ENCODE measurements around the gene SUGP2. TPM values are rescaled to one million over a fixed set of nuclear protein-coding genes. Genes with fewer than 3 reads are reported as not detected.
A peak's percentile ranks its signal among the peaks of the same experiment; 100 is the strongest.

SUGP2 gene
- total and polyA plus RNA-seq, 2 of the 13 experiments (the other 11 are each of a cell fraction or from before 2014, with no cell fraction given), result 40.6 to 57.7 TPM

GRCh38 chr19:18966307-18966706 is 67.0 kb downstream of the SUGP2 start:
- H3K36me3 ChIP-seq (replicated peaks in 1 of 2; ENCODE audit: control insufficient read depth in 1 of 2, insufficient read depth in 2 of 2, low read length in 2 of 2), result no peaks in the 10 kb centered on the region
- no peak overlapping the region for H3K9ac ChIP-seq (ENCODE audit: insufficient read depth, low read depth, low read length)
- intact Hi-C loops (cut with micrococcal nuclease; ENCODE audit: unreplicated experiment), result no loop called here
- WGBS (ENCODE audit: low lambda C conversion rate), result 16% methylated on average over 4 of the region's 4 CpGs
- H3K9me3 ChIP-seq (ENCODE audit: low read length), result no peaks in the 10 kb centered on the region
- no TSS peak for BruUV-seq (replicated peaks)
- no peak overlapping the region for H3K4me2 ChIP-seq (ENCODE audit: low read depth, low read length)
- no peaks in the 10 kb centered on the region for H4K20me1 ChIP-seq (ENCODE audit: insufficient read depth, low read length)
- in situ Hi-C loops (cut with HindIII; ENCODE audit: extremely low pct_ligation_motif_present, low pct_unique_long_range_greater_than_20kb), result no loop called here
- H3K27ac ChIP-seq (ENCODE audit: extremely low read length, insufficient read depth, low read length), result no peak overlapping the region
- CTCF ChIA-PET (ENCODE audit: low intra/inter-chr PET ratio, low total read pairs), result no interaction called here
- no peak overlapping the region for H3K4me3 ChIP-seq (replicated peaks in 1 of 3; ENCODE audit: insufficient read depth in 1 of 3, low read depth in 2 of 3, low read length in 3 of 3)
- no peak for TF ChIP-seq ZBTB7B (CRISPR knock-in tag; IDR thresholded peaks at IDR 0.05)
- TF ChIP-seq KLF12 (CRISPR knock-in tag; IDR thresholded peaks at IDR 0.05; ENCODE audit: borderline replicate concordance), result no peak
- no peak for TF ChIP-seq NFIB (CRISPR knock-in tag; IDR thresholded peaks at IDR 0.05; ENCODE audit: borderline replicate concordance)
- no peak for TF ChIP-seq ZNF160 (CRISPR knock-in tag; IDR thresholded peaks at IDR 0.05)
- TF ChIP-seq SRY (CRISPR knock-in tag; IDR thresholded peaks at IDR 0.05), result no peak
- no peak for FAIRE-seq
- H3K4me1 ChIP-seq (ENCODE audit: insufficient read depth, low read length), result peaks cover 71% of the 10 kb centered on the region
- no peak for ATAC-seq
- POLR2A ChIA-PET, result interaction anchor here (0.7 kb wide), 2 partner anchors 91 to 477 kb away, joined by 3 to 5 read pairs; no protein-coding TSS in a partner anchor
- H2AFZ ChIP-seq (ENCODE audit: low read length), result no peak overlapping the region
- no peaks in the 10 kb centered on the region for H3K79me2 ChIP-seq (ENCODE audit: insufficient read depth, low read length)
- DNase-seq (ENCODE audit: low spot score), result no peak
- no peaks in the 10 kb centered on the region for H3K27me3 ChIP-seq (ENCODE audit: control insufficient read depth in 1 of 2, insufficient read depth in 2 of 2, low read length in 2 of 2)

- H3K4me3 ChIP-seq (replicated peaks in 1 of 3; ENCODE audit: insufficient read depth in 1 of 3, low read depth in 2 of 3, low read length in 3 of 3), result no peak overlapping the region
- intact Hi-C loops (cut with micrococcal nuclease; ENCODE audit: unreplicated experiment), result no loop called here
- H2AFZ ChIP-seq (ENCODE audit: low read length), result no peak overlapping the region
- in situ Hi-C loops (cut with HindIII; ENCODE audit: extremely low pct_ligation_motif_present, low pct_unique_long_range_greater_than_20kb), result no loop called here
- H3K36me3 ChIP-seq (replicated peaks in 1 of 2; ENCODE audit: control insufficient read depth in 1 of 2, insufficient read depth in 2 of 2, low read length in 2 of 2), result no peaks in the 10 kb centered on the region
- no peaks in the 10 kb centered on the region for H3K9me3 ChIP-seq (ENCODE audit: low read length)
- H3K9ac ChIP-seq (ENCODE audit: insufficient read depth, low read depth, low read length), result no peak overlapping the region
- 55% methylated on average over 9 of the region's 9 CpGs for WGBS (ENCODE audit: low lambda C conversion rate)
- H3K27me3 ChIP-seq (ENCODE audit: control insufficient read depth in 1 of 2, insufficient read depth in 2 of 2, low read length in 2 of 2), result no peaks in the 10 kb centered on the region
- H3K4me2 ChIP-seq (ENCODE audit: low read depth, low read length), result no peak overlapping the region
- H4K20me1 ChIP-seq (ENCODE audit: insufficient read depth, low read length), result no peaks in the 10 kb centered on the region
- ATAC-seq (no peak), DNase-seq (ENCODE audit: low spot score) (no peak), FAIRE-seq (no peak)
- TF ChIP-seq ZNF660 (CRISPR knock-in tag; IDR thresholded peaks at IDR 0.05; ENCODE audit: borderline replicate concordance, low read depth), result no peak
- no peak for TF ChIP-seq ZNF512B (CRISPR knock-in tag; IDR thresholded peaks at IDR 0.05; ENCODE audit: borderline replicate concordance)
- peak; percentile 77 for TF ChIP-seq FOXP1 (IDR thresholded peaks at IDR 0.05)
- TF ChIP-seq FOXP1 (CRISPR knock-in tag; IDR thresholded peaks at IDR 0.05), result no peak
- TF ChIP-seq ATF7 (IDR thresholded peaks at IDR 0.05), result 0 out of 2 replicates have a peak, but pooled peaks have one; percentile 7
- no peak for TF ChIP-seq ATF7 (CRISPR knock-in tag; IDR thresholded peaks at IDR 0.05)
- TF ChIP-seq SP5 (CRISPR knock-in tag; IDR thresholded peaks at IDR 0.05; ENCODE audit: borderline replicate concordance, low read depth), result no peak
- CTCF ChIA-PET (ENCODE audit: low intra/inter-chr PET ratio, low total read pairs), result no interaction called here
- H3K79me2 ChIP-seq (ENCODE audit: insufficient read depth, low read length), result no peaks in the 10 kb centered on the region
- peaks cover 55% of the 10 kb centered on the region for H3K4me1 ChIP-seq (ENCODE audit: insufficient read depth, low read length)
- BruUV-seq (replicated peaks), result no TSS peak
- H3K27ac ChIP-seq (ENCODE audit: extremely low read length, insufficient read depth, low read length), result no peak overlapping the region
- POLR2A ChIA-PET, result no interaction called here
Observed at GRCh38 chr19:18964121-18964520, 69.2 kb downstream of the SUGP2 start.
